ENCODE results near the gene USP46. TPM values are rescaled to one million over a fixed set of nuclear protein-coding genes. Genes with fewer than 3 reads are reported as not detected.

Gene USP46
- total RNA-seq, 1 experiment from 2014 or later: 48.1 TPM

- CTCF ChIA-PET: interaction anchor here (0.5 to 1.3 kb wide), 3 partner anchors 39 to 444 kb away, joined by 3 to 7 read pairs (median 4); no protein-coding TSS in a partner anchor
- TF ChIP-seq ZNF317 (CRISPR knock-in tag; IDR thresholded peaks at IDR 0.05; ENCODE audit: borderline replicate concordance, low read depth): no peak
- TF ChIP-seq RELA (CRISPR knock-in tag; IDR thresholded peaks at IDR 0.05; ENCODE audit: borderline replicate concordance): no peak
- no peak for TF ChIP-seq FOXP1 (CRISPR knock-in tag; IDR thresholded peaks at IDR 0.05; ENCODE audit: borderline replicate concordance)
- TF ChIP-seq USF1 (CRISPR knock-in tag; IDR thresholded peaks at IDR 0.05): no peak
- TF ChIP-seq, protein P1, sequence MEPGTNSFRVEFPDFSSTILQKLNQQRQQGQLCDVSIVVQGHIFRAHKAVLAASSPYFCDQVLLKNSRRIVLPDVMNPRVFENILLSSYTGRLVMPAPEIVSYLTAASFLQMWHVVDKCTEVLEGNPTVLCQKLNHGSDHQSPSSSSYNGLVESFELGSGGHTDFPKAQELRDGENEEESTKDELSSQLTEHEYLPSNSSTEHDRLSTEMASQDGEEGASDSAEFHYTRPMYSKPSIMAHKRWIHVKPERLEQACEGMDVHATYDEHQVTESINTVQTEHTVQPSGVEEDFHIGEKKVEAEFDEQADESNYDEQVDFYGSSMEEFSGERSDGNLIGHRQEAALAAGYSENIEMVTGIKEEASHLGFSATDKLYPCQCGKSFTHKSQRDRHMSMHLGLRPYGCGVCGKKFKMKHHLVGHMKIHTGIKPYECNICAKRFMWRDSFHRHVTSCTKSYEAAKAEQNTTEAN (CRISPR knock-in tag; IDR thresholded peaks at IDR 0.05): no peak
- no peak for TF ChIP-seq OVOL2 (CRISPR knock-in tag; IDR thresholded peaks at IDR 0.05; ENCODE audit: borderline replicate concordance)
- no peak for TF ChIP-seq ZNF263 (CRISPR knock-in tag; IDR thresholded peaks at IDR 0.05; ENCODE audit: low read depth)
- H3K4me1 Mint-ChIP-seq: peaks cover 32% of the 10 kb centered on the region
- no peaks in the 10 kb centered on the region for H3K27me3 Mint-ChIP-seq (ENCODE audit: low read depth)
- no peak overlapping the region for H3K4me3 Mint-ChIP-seq
- no peaks in the 10 kb centered on the region for H3K36me3 Mint-ChIP-seq
- DNase-seq (ENCODE audit: low spot score): no peak
- peaks cover 11% of the 10 kb centered on the region; the same call in 1 of the 2 replicates for H3K9me3 Mint-ChIP-seq
- no peak overlapping the region for H3K27ac Mint-ChIP-seq
- POLR2A ChIA-PET: no interaction called here
- no peak for ATAC-seq
These were observed 110.1 kb downstream of the USP46 start for GRCh38 chr4:52548818-52549570.

- ChIA-PET CTCF (interaction anchor here (0.8 to 2.3 kb wide), 10 partner anchors 8 to 463 kb away, joined by 3 to 24 read pairs (median 8); no protein-coding TSS in a partner anchor), POLR2A (interaction anchor here (1.0 kb wide), 1 partner anchor 166 kb away, joined by 3 read pairs; no protein-coding TSS in a partner anchor)
- Mint-ChIP-seq H3K4me1 (peaks cover 29% of the 10 kb centered on the region), H3K9me3 (0 out of 2 replicates have a peak, but pooled peaks cover 4% of the 10 kb centered on the region), H3K27me3 (ENCODE audit: low read depth) (no peaks in the 10 kb centered on the region), H3K27ac (no peak overlapping the region), H3K36me3 (no peaks in the 10 kb centered on the region), H3K4me3 (no peak overlapping the region)
- TF ChIP-seq, protein P2, sequence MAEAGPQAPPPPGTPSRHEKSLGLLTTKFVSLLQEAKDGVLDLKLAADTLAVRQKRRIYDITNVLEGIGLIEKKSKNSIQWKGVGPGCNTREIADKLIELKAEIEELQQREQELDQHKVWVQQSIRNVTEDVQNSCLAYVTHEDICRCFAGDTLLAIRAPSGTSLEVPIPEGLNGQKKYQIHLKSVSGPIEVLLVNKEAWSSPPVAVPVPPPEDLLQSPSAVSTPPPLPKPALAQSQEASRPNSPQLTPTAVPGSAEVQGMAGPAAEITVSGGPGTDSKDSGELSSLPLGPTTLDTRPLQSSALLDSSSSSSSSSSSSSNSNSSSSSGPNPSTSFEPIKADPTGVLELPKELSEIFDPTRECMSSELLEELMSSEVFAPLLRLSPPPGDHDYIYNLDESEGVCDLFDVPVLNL (CRISPR knock-in tag; IDR thresholded peaks at IDR 0.05; ENCODE audit: borderline replicate concordance, low read depth): no peak
- TF ChIP-seq, protein P3, sequence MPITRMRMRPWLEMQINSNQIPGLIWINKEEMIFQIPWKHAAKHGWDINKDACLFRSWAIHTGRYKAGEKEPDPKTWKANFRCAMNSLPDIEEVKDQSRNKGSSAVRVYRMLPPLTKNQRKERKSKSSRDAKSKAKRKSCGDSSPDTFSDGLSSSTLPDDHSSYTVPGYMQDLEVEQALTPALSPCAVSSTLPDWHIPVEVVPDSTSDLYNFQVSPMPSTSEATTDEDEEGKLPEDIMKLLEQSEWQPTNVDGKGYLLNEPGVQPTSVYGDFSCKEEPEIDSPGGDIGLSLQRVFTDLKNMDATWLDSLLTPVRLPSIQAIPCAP (CRISPR knock-in tag; IDR thresholded peaks at IDR 0.05): no peak
- no peak for TF ChIP-seq HMGA2 (CRISPR knock-in tag; IDR thresholded peaks at IDR 0.05)
- ATAC-seq (no peak), DNase-seq (ENCODE audit: low spot score) (no peak)
These were observed 112.7 kb downstream of the USP46 start for GRCh38 chr4:52546449-52546848.

GRCh38 chr4:52545099-52546069 lies 113.7 kb downstream of the USP46 start:
- Mint-ChIP-seq H3K36me3 (no peaks in the 10 kb centered on the region), H3K4me1 (peaks cover 22% of the 10 kb centered on the region), H3K9me3 (0 out of 2 replicates have a peak, but pooled peaks cover 4% of the 10 kb centered on the region), H3K27me3 (ENCODE audit: low read depth) (no peaks in the 10 kb centered on the region), H3K4me3 (no peak overlapping the region), H3K27ac (no peak overlapping the region; the same call in 1 of the 2 replicates)
- TF ChIP-seq SOX15 (CRISPR knock-in tag; IDR thresholded peaks at IDR 0.05) (no peak), CTCF (IDR thresholded peaks at IDR 0.05) (peak; percentile 95)
- ChIA-PET POLR2A (interaction anchor here (1.0 kb wide), 1 partner anchor 167 kb away, joined by 3 read pairs; no protein-coding TSS in a partner anchor), CTCF (interaction anchor here (0.6 to 2.3 kb wide), 39 partner anchors 7 to 466 kb away, joined by 3 to 24 read pairs (median 4); no protein-coding TSS in a partner anchor)
- peak; percentile 95 for ATAC-seq
- DNase-seq (ENCODE audit: low spot score): peak; percentile 85

Other genes with a start within 250 kb of the USP46 start
- 14.6 to 27.8 TPM (median 24.0 TPM) in 3 replicates for gene ERVMER34-1, start 92.1 kb upstream of the USP46 start, total RNA-seq (2021)
- 58.5 to 71.9 TPM (median 69.9 TPM) in 3 replicates for gene RASL11B, start 203.0 kb upstream of the USP46 start, total RNA-seq (2021)